Suprapubic skin (tissue), 3 donors: ENCODE measurements around the gene GMDS.

ENCODE experiments used
- POLR2A ChIP-seq, 2 donors: fragments of 450-650 bp; IDR thresholded peaks; one replicate each; pipeline ENCODE4 v1.6.1; 2017; ENCODE audit warnings: antibody characterized with exemption in 2 of 2, mild to moderate bottlenecking in 2 of 2, moderate library complexity in 2 of 2
- TF ChIP-seq, protein P1 (sequence below), 2 donors: fragments of 200-600 bp in 1 of 2; fragments of 450-650 bp in 1 of 2; sonication (generic) in 1 of 2; IDR thresholded peaks; one replicate each; pipeline ENCODE4 v1.5.1; 2016 to 2019; ENCODE audit warnings: antibody characterized with exemption in 2 of 2, mild to moderate bottlenecking in 1 of 2, moderate library complexity in 1 of 2

DNA sequence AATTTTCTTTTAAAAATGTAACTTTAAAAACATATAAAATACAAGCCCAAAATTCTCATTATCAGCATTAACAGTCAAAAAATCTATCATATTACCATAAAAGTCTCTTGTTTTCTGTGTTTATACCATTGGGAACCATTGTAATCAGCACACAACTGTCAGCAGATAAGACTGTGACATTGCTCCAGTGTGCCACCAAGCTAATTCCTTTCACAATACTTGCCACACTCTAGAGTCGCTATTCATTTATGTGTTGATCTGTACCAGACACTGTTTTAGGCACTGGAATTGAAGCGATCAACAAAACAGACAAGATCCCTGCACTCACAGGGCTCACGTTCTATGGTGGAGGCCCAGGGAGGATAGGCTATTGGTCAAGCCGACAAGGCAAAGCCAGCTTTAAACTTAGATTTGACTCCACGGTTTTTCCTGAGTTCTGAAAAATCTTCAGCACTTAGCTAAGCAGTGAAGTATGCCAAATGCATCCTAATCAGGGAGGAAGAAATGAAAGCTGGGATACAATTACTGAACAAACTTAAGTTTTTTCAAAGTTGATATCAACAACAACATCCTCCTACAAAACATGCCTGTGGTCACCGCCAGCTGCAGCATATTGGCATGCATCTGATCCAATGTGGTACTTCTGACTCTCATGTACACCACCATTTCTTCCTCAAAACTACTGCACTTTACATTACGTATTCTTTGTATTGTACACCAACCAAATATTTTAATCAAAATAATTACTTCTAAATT lies 60.5 kb downstream of the GMDS start:
- TF ChIP-seq, protein P1, sequence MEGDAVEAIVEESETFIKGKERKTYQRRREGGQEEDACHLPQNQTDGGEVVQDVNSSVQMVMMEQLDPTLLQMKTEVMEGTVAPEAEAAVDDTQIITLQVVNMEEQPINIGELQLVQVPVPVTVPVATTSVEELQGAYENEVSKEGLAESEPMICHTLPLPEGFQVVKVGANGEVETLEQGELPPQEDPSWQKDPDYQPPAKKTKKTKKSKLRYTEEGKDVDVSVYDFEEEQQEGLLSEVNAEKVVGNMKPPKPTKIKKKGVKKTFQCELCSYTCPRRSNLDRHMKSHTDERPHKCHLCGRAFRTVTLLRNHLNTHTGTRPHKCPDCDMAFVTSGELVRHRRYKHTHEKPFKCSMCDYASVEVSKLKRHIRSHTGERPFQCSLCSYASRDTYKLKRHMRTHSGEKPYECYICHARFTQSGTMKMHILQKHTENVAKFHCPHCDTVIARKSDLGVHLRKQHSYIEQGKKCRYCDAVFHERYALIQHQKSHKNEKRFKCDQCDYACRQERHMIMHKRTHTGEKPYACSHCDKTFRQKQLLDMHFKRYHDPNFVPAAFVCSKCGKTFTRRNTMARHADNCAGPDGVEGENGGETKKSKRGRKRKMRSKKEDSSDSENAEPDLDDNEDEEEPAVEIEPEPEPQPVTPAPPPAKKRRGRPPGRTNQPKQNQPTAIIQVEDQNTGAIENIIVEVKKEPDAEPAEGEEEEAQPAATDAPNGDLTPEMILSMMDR (IDR thresholded peaks at IDR 0.05) = no peak
- no peak for TF ChIP-seq POLR2A (IDR thresholded peaks at IDR 0.05)
